IPS-NIHi11 (cell line): ENCODE results near the gene CDCA3.
"Not testable (repeated sequence)": the region's sequence is repeated elsewhere in the genome, so short reads cannot be mapped to it uniquely, and the experiment has no call there.

Experiments used
- DNase-seq: peaks from one replicate; pipeline ENCODE4 v3.0.0; 2012; ENCODE audit warnings: mixed read lengths, low spot score

Gene CDCA3

DNA sequence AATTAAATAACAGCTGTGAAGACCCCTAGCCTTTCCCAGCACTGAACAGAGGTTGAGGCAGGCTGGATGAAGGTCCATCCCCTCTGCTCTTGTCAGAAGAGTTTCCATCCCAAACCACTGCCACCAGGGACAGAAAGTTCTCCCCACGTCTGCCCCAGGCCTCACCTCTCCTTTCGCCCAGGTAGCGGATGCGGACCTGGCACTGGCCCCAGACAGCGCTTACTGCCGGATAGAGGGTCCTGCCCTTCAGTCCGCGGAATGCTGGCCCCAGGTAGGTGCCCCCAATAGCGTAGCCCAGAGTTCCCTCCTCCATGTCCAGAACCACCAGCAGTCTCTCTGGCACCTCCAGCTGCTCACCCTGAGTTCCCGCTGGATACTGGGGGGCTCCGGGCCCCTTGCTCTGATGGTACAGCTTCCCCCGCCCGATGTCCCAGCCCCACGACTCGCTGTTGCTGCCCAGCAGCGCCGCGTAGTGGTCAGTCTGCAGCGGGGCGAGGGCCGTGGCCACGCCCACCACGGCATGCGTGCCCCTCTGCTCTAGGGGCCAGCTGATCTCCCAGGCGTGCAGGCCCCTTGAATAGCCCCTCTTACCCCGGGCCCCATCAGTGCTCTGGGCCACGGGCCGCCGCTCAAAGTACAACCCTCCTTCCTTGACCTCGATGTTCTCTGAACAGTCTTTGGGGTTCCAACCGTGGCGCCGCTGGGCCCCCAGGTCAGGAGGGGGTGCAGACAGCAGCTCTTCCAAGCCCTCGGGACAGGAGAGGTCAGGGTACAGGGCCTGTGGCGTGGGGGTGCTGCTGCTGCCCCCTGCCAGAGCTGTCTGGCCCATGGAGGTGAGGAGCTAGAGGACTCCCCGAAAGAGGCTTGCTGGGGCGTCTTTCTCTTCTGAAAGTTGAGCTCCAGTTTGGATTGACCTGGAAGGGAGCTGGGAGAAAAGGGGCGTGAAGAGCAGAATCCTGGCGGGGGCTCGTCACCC, 21.3 kb upstream of the CDCA3 start:
- peak; percentile 82 for DNase-seq

- DNase-seq, result no peak
Measured at GRCh38 chr12:6871052-6871957, 20.2 kb upstream of the CDCA3 start.

GRCh38 chr12:6870304-6870703, 19.2 kb upstream of the CDCA3 start:
- not testable (repeated sequence) for DNase-seq

DNA sequence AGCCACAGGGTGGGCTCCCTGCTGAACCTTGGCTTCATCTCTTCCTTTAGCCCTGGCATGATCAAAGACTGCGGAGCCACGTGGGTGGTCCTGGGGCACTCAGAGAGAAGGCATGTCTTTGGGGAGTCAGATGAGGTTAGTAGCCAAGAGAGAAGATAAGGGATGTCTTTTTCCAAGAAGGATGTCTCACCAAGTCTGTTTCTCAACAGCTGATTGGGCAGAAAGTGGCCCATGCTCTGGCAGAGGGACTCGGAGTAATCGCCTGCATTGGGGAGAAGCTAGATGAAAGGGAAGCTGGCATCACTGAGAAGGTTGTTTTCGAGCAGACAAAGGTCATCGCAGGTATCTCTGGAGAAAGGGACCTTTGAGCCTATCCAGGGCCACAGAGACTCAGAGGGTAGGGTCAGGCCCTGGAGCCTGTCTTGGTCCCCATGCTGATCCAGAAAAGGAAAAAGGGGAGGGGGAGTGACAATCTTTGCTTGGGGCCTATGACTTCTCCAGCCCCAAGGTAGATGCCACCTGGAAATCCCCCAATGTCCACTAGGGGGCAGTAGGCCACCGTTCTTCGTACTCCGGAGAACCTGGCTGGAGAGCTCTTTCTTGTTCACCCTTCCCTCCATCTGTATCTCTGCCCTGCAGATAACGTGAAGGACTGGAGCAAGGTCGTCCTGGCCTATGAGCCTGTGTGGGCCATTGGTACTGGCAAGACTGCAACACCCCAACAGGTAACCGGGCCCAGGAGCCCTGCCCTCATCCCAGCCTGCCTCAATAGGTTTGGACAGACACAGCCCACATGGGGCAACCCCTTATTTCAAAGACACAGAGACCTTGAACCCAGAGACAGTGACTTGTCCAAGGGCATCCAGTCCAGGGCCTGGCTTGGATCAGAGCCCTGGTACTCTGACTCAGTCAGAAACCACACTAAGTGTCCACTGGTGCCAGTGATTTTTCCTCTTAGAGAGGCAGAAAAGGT, 18.2 kb upstream of the CDCA3 start:
- peak; percentile 69 for DNase-seq

GRCh38 chr12:6868211-6869048, 17.3 kb upstream of the CDCA3 start:
- no peak for DNase-seq

GRCh38 chr12:6867413-6868210, 16.5 kb upstream of the CDCA3 start, which contains the start of gene TPI1:
Gene TPI1 (plus strand): TSS chr12:6867531. CDS start chr12:6867567, 36 bp downstream.
- DNase-seq, result peak; percentile 94

DNA sequence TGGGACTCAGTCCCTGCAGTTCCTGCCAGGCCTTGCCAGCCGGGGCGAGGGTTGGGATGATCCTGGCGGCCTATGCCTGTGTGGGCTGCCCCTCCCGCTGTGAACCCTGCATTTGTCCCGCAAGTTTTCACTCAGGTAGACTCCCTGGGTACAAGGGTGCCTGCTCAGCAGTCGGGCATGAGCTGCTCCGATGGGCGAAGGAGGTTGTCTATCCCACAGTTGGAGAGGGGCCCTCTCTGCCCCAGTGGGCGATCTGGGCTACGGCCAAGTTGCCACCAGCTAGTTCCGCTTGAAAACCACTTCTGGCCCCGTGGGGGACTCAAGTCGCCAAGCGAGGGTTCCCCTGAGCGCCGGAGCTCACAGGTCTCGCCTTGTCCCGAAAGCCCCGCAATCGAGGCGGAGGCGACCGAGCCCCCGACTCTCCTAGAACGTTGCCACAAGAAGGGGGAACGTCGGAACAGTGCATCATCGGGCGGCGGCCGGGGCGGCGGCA, 15.9 kb upstream of the CDCA3 start:
- peak; percentile 39 for DNase-seq

DNA sequence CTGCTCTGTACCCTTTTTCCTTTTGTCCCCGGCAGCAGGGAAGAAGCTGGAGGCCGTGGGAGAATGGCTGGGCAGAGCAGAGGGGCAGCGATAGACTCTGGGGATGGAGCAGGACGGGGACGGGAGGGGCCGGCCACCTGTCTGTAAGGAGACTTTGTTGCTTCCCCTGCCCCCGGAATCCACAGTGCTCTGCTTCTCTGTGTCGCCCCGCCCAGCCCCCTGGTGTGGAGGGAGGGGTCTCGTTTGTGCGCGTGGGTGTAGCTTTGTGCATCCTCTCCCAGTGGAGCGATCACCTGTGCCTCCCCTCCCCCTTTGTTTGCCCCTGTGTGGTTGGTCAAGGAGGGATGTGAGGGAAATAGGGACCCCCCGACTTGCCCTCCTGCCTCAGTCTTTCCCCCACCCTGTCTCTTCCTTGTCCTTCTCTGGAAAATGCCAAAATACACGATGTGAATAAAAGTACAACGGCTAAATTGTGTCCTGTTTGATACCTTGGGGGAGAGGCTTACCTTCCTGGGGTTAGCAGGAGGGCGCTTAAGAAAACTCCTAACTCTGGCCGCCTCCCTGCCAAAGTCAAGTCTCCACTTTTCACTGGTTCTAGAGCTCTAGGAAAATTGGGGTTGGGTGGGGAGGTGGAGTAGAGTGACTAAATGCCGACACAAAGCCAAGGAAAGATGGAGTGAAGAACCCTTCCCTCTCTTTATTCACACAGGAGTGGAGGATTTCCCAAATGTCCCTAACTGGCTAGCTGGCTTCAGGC, 15.3 kb upstream of the CDCA3 start:
- DNase-seq, result peak; percentile 52

GRCh38 chr12:6865307-6865706, 14.2 kb upstream of the CDCA3 start:
- not testable (repeated sequence) for DNase-seq

GRCh38 chr12:6863586-6864321, 12.7 kb upstream of the CDCA3 start:
- DNase-seq, result no peak

GRCh38 chr12:6863033-6863432, 11.9 kb upstream of the CDCA3 start:
- no peak for DNase-seq

GRCh38 chr12:6861391-6861790, 10.3 kb upstream of the CDCA3 start:
- DNase-seq, result no peak

- no peak for DNase-seq
Measured at GRCh38 chr12:6860942-6861341, 9.9 kb upstream of the CDCA3 start.

DNA sequence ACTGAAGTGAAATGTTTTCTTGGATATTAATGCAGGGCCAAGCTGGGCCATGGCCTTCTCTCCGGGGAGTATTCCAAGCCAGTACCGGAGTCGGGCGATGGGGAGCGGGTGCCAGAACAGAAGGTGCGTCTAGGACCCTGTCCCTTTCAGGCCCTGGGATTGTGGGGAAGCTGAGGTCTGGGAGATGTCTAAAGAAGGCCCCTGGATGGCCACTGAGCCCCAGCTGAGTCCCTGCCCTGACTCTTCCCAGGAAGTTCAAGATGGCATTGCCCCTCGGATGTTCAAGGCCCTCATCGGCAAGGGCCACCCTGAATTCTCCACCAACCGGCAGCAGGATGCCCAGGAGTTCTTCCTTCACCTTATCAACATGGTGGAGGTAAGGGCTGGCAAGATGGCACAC, 9.0 kb upstream of the CDCA3 start:
- no peak for DNase-seq

- DNase-seq, result no peak
Measured at GRCh38 chr12:6858799-6859198, 7.7 kb upstream of the CDCA3 start.

- no peak for DNase-seq
Measured at GRCh38 chr12:6855322-6855721, 4.2 kb upstream of the CDCA3 start.

DNA sequence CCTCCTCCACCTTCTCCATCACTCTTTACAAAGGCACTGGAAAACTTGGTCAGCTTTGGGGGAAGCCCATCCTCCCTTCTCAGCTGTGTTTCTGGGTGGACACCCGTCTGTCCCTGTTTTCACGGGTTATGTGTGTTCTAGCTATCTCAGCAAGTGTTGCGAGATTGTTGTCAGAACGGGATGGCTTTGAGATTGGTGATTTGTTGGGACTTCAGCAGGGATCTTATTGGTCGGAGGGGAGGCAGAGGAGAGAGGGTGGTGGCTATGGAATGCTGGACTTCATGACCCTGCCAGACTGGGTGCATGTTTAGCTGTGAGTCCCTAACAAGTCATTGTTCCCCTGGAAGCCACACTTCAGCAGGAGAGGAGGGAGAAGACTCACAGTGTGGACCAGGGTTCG, 3.0 kb upstream of the CDCA3 start:
- no peak for DNase-seq

GRCh38 chr12:6853626-6854025, 2.5 kb upstream of the CDCA3 start:
- no peak for DNase-seq
